Measurements from ENCODE around the gene ELOF1.
A peak's percentile ranks its signal among the peaks of the same experiment; 100 is the strongest.

ELOF1 gene

GRCh38 chr19:11596156-11596555 lies 37.1 kb upstream of the ELOF1 start:
- Histone ChIP-seq H3K36me3 (ENCODE audit: control insufficient read depth in 4 of 4, insufficient read depth in 4 of 4, low read length in 3 of 4) (peaks cover 0 to 6% (median 2%) of the 10 kb centered on the region in 4 experiments), H3K4me3 (ENCODE audit: control insufficient read depth in 1 of 7, extremely low read depth in 1 of 7, insufficient read depth in 4 of 7, low read depth in 2 of 7, low read length in 6 of 7) (no peak overlapping the region), H3K9me3 (ENCODE audit: control extremely low read depth in 1 of 5, control insufficient read depth in 4 of 5, insufficient read depth in 2 of 5, low read depth in 1 of 5, low read length in 4 of 5) (no peaks in the 10 kb centered on the region), H3K4me1 (ENCODE audit: control extremely low read depth in 1 of 4, control insufficient read depth in 4 of 4, insufficient read depth in 4 of 4, low read length in 3 of 4) (peaks cover 5 to 21% (median 11%) of the 10 kb centered on the region in 4 experiments), H3K27me3 (replicated peaks in 2 of 5; ENCODE audit: control insufficient read depth in 4 of 5, insufficient read depth in 5 of 5, low read length in 4 of 5) (no peaks in the 10 kb centered on the region), H3K27ac (ENCODE audit: insufficient read depth in 1 of 2, low read depth in 1 of 2, low read length in 2 of 2, poor library complexity in 1 of 2, severe bottlenecking in 2 of 2) (peak overlapping the region in 1 of 2 experiments; percentile 94)
- no peak for DNase-seq
- ChIA-PET POLR2A (no interaction called here), CTCF (interaction anchor here (0.6 kb wide), 2 partner anchors 8 to 35 kb away, joined by 3 to 5 read pairs; no protein-coding TSS in a partner anchor)
- WGBS (ENCODE audit: insufficient coverage) = 93% methylated on average over 5 of the region's 10 CpGs

- Histone ChIP-seq H3K27me3 (replicated peaks in 2 of 5; ENCODE audit: control insufficient read depth in 4 of 5, insufficient read depth in 5 of 5, low read length in 4 of 5) (peaks cover 0 to 2% (median 0%) of the 10 kb centered on the region in 5 experiments), H3K27ac (ENCODE audit: insufficient read depth in 1 of 2, low read depth in 1 of 2, low read length in 2 of 2, poor library complexity in 1 of 2, severe bottlenecking in 2 of 2) (no peak overlapping the region), H3K9me3 (ENCODE audit: control extremely low read depth in 1 of 5, control insufficient read depth in 4 of 5, insufficient read depth in 2 of 5, low read depth in 1 of 5, low read length in 4 of 5) (no peaks in the 10 kb centered on the region), H3K4me3 (ENCODE audit: control insufficient read depth in 1 of 7, extremely low read depth in 1 of 7, insufficient read depth in 4 of 7, low read depth in 2 of 7, low read length in 6 of 7) (no peak overlapping the region), H3K36me3 (ENCODE audit: control insufficient read depth in 4 of 4, insufficient read depth in 4 of 4, low read length in 3 of 4) (peaks cover 0 to 3% (median 0%) of the 10 kb centered on the region in 4 experiments), H3K4me1 (ENCODE audit: control extremely low read depth in 1 of 4, control insufficient read depth in 4 of 4, insufficient read depth in 4 of 4, low read length in 3 of 4) (peaks cover 5 to 18% (median 11%) of the 10 kb centered on the region in 4 experiments)
- ChIA-PET POLR2A (no interaction called here), CTCF (interaction anchor here (1.2 to 10.9 kb wide), 2 partner anchors 8 to 34 kb away, joined by 3 to 109 read pairs; partner anchors contain the start of gene ELOF1)
- DNase-seq = no peak
- WGBS (ENCODE audit: insufficient coverage) = 100% methylated on average over 3 of the region's 4 CpGs
Measured at GRCh38 chr19:11594084-11594483, 35.1 kb upstream of the ELOF1 start.

GRCh38 chr19:11587975-11588631 lies 29.1 kb upstream of the ELOF1 start:
- no peaks in the 10 kb centered on the region for H3K36me3 ChIP-seq (ENCODE audit: control insufficient read depth in 4 of 4, insufficient read depth in 4 of 4, low read length in 3 of 4)
- WGBS (ENCODE audit: insufficient coverage) = 94% methylated on average over 9 of the region's 13 CpGs
- ChIA-PET POLR2A (interaction anchor here (1.1 kb wide), 1 partner anchor 52 kb away, joined by 3 read pairs; no protein-coding TSS in a partner anchor), CTCF (interaction anchor here (0.6 to 10.9 kb wide), 8 partner anchors 8 to 85 kb away, joined by 3 to 109 read pairs (median 4); partner anchors contain the start of gene ELOF1)
- no peak for DNase-seq
- peaks cover 3 to 37% (median 15%) of the 10 kb centered on the region in 4 experiments for H3K4me1 ChIP-seq (ENCODE audit: control extremely low read depth in 1 of 4, control insufficient read depth in 4 of 4, insufficient read depth in 4 of 4, low read length in 3 of 4)
- H3K27me3 ChIP-seq (replicated peaks in 2 of 5; ENCODE audit: control insufficient read depth in 4 of 5, insufficient read depth in 5 of 5, low read length in 4 of 5) = peaks cover 0 to 2% (median 0%) of the 10 kb centered on the region in 5 experiments
- H3K9me3 ChIP-seq (ENCODE audit: control extremely low read depth in 1 of 5, control insufficient read depth in 4 of 5, insufficient read depth in 2 of 5, low read depth in 1 of 5, low read length in 4 of 5) = no peaks in the 10 kb centered on the region
- H3K4me3 ChIP-seq (ENCODE audit: control insufficient read depth in 1 of 7, extremely low read depth in 1 of 7, insufficient read depth in 4 of 7, low read depth in 2 of 7, low read length in 6 of 7) = no peak overlapping the region
- H3K27ac ChIP-seq (ENCODE audit: insufficient read depth in 1 of 2, low read depth in 1 of 2, low read length in 2 of 2, poor library complexity in 1 of 2, severe bottlenecking in 2 of 2) = no peak overlapping the region

- no peak overlapping the region for H3K27ac ChIP-seq (ENCODE audit: insufficient read depth in 1 of 2, low read depth in 1 of 2, low read length in 2 of 2, poor library complexity in 1 of 2, severe bottlenecking in 2 of 2)
- H3K4me3 ChIP-seq (ENCODE audit: control insufficient read depth in 1 of 7, extremely low read depth in 1 of 7, insufficient read depth in 4 of 7, low read depth in 2 of 7, low read length in 6 of 7) = no peak overlapping the region
- WGBS (ENCODE audit: insufficient coverage) = 0% methylated on average over 5 of the region's 7 CpGs
- peaks cover 3 to 37% (median 15%) of the 10 kb centered on the region in 4 experiments for H3K4me1 ChIP-seq (ENCODE audit: control extremely low read depth in 1 of 4, control insufficient read depth in 4 of 4, insufficient read depth in 4 of 4, low read length in 3 of 4)
- ChIA-PET CTCF (interaction anchor here (1.3 to 10.9 kb wide), 5 partner anchors 19 to 90 kb away, joined by 3 to 109 read pairs (median 5); partner anchors contain the start of gene ELOF1), POLR2A (interaction anchor here (0.7 to 1.1 kb wide), 2 partner anchors 51 to 91 kb away, joined by 3 to 5 read pairs; no protein-coding TSS in a partner anchor)
- no peaks in the 10 kb centered on the region for H3K36me3 ChIP-seq (ENCODE audit: control insufficient read depth in 4 of 4, insufficient read depth in 4 of 4, low read length in 3 of 4)
- peaks cover 0 to 2% (median 0%) of the 10 kb centered on the region in 5 experiments for H3K27me3 ChIP-seq (replicated peaks in 2 of 5; ENCODE audit: control insufficient read depth in 4 of 5, insufficient read depth in 5 of 5, low read length in 4 of 5)
- peak; percentile 74 to 80 (median 76) for DNase-seq
- H3K9me3 ChIP-seq (ENCODE audit: control extremely low read depth in 1 of 5, control insufficient read depth in 4 of 5, insufficient read depth in 2 of 5, low read depth in 1 of 5, low read length in 4 of 5) = no peaks in the 10 kb centered on the region
Measured at GRCh38 chr19:11587302-11587974, 28.4 kb upstream of the ELOF1 start.

DNA sequence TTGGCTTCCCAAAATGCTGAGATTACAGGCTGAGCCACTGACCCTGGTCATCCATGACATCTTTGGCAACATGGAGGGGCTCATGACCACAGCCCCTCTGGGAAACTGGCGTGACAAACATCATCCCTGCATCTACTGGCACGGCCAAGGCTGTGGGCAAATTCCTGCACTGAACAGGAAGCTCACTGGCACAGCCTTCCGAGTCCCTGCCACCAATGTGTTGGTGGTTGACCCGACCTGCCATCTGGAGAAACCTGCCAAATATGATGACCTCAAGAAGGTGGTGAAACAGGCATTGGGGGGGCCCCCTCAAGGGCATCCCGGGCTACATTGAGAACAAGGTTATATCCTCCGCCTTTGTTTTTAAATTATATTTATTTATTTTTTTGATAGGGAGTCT lies 27.3 kb upstream of the ELOF1 start:
- no peaks in the 10 kb centered on the region for H3K9me3 ChIP-seq (ENCODE audit: control extremely low read depth in 1 of 5, control insufficient read depth in 4 of 5, insufficient read depth in 2 of 5, low read depth in 1 of 5, low read length in 4 of 5)
- H3K4me3 ChIP-seq (ENCODE audit: control insufficient read depth in 1 of 7, extremely low read depth in 1 of 7, insufficient read depth in 4 of 7, low read depth in 2 of 7, low read length in 6 of 7) = peak overlapping the region in 1 of 7 experiments; percentile 5
- no peak overlapping the region for H3K27ac ChIP-seq (ENCODE audit: insufficient read depth in 1 of 2, low read depth in 1 of 2, low read length in 2 of 2, poor library complexity in 1 of 2, severe bottlenecking in 2 of 2)
- no peaks in the 10 kb centered on the region for H3K36me3 ChIP-seq (ENCODE audit: control insufficient read depth in 4 of 4, insufficient read depth in 4 of 4, low read length in 3 of 4)
- peaks cover 0 to 2% (median 0%) of the 10 kb centered on the region in 5 experiments for H3K27me3 ChIP-seq (replicated peaks in 2 of 5; ENCODE audit: control insufficient read depth in 4 of 5, insufficient read depth in 5 of 5, low read length in 4 of 5)
- peaks cover 3 to 46% (median 24%) of the 10 kb centered on the region in 4 experiments for H3K4me1 ChIP-seq (ENCODE audit: control extremely low read depth in 1 of 4, control insufficient read depth in 4 of 4, insufficient read depth in 4 of 4, low read length in 3 of 4)
- 0% methylated on average over 1 of the region's 6 CpGs for WGBS (ENCODE audit: insufficient coverage)
- CTCF ChIA-PET = interaction anchor here (0.9 to 10.9 kb wide), 6 partner anchors 8 to 89 kb away, joined by 3 to 109 read pairs (median 3); partner anchors contain the start of gene ELOF1
- DNase-seq = peak; percentile 49 to 84 (median 80)
- POLR2A ChIA-PET = no interaction called here

DNA sequence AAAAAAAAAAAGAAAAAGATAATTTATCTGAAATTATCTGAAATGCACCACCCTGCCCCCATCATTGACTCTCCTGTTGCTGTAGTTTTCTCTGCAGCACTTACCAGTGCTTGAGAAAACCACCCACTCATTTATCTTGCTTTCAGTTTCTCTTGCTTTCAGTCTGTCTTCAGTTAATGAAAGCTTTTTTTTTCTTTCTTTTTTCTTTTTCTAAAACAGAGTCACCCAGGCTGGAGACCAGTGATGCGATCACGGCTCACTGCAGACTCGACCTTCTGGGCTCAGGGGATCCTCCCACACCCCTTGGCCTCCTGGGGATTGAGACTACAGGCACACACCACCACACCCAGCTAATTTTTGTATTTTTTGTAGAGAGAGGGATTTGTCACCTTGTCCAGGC lies 22.7 kb upstream of the ELOF1 start:
- Histone ChIP-seq H3K4me3 (ENCODE audit: control insufficient read depth in 1 of 7, extremely low read depth in 1 of 7, insufficient read depth in 4 of 7, low read depth in 2 of 7, low read length in 6 of 7) (peak overlapping the region in 2 of 7 experiments; percentile 1 to 11), H3K4me1 (ENCODE audit: control extremely low read depth in 1 of 4, control insufficient read depth in 4 of 4, insufficient read depth in 4 of 4, low read length in 3 of 4) (peaks cover 8 to 73% (median 52%) of the 10 kb centered on the region in 4 experiments), H3K36me3 (ENCODE audit: control insufficient read depth in 4 of 4, insufficient read depth in 4 of 4, low read length in 3 of 4) (no peaks in the 10 kb centered on the region), H3K9me3 (ENCODE audit: control extremely low read depth in 1 of 5, control insufficient read depth in 4 of 5, insufficient read depth in 2 of 5, low read depth in 1 of 5, low read length in 4 of 5) (no peaks in the 10 kb centered on the region), H3K27me3 (replicated peaks in 2 of 5; ENCODE audit: control insufficient read depth in 4 of 5, insufficient read depth in 5 of 5, low read length in 4 of 5) (no peaks in the 10 kb centered on the region), H3K27ac (ENCODE audit: insufficient read depth in 1 of 2, low read depth in 1 of 2, low read length in 2 of 2, poor library complexity in 1 of 2, severe bottlenecking in 2 of 2) (peak overlapping the region in 1 of 2 experiments; percentile 54)
- WGBS (ENCODE audit: insufficient coverage) = no CpG with 5 or more reads among the region's 3 CpGs
- ChIA-PET POLR2A (no interaction called here), CTCF (interaction anchor here (1.2 to 1.7 kb wide), 5 partner anchors 9 to 37 kb away, joined by 3 to 5 read pairs (median 4); no protein-coding TSS in a partner anchor)
- peak; percentile 43 to 82 (median 66) for DNase-seq
